ENCODE results near the gene VASN.

The VASN gene

GRCh38 chr16:4411684-4412083 lies 40.0 kb downstream of the VASN start:
- intact Hi-C loops (cut with DNase I) = no loop called here
- DNase-seq = peak; percentile 85 to 99 (median 90)

GRCh38 chr16:4412159-4412558 lies 40.5 kb downstream of the VASN start:
- no peak for DNase-seq
- intact Hi-C loops (cut with DNase I) = no loop called here

GRCh38 chr16:4412854-4413253 lies 41.2 kb downstream of the VASN start:
- intact Hi-C loops (cut with DNase I) = no loop called here
- DNase-seq = peak in 2 of 10 donors; percentile 21 to 55

- intact Hi-C loops (cut with DNase I) = no loop called here
- DNase-seq = no peak
These were observed 42.7 kb downstream of the VASN start for GRCh38 chr16:4414187-4414917.

- intact Hi-C loops (cut with DNase I) = no loop called here
- peak in 8 of 10 donors; percentile 35 to 92 (median 50) for DNase-seq
These were observed 44.0 kb downstream of the VASN start for GRCh38 chr16:4415538-4416199.

GRCh38 chr16:4416200-4417032 lies 44.8 kb downstream of the VASN start, which contains the start of gene CORO7:
Gene CORO7, minus strand, starts transcription at chr16:4416596. Its CDS starts 78 bp downstream, at chr16:4416518.
- intact Hi-C loops (cut with DNase I) = no loop called here
- peak; percentile 96 to 100 (median 98) for DNase-seq

- intact Hi-C loops (cut with DNase I) = no loop called here
- DNase-seq = peak in 2 of 10 donors; percentile 7 to 18
These were observed 47.8 kb downstream of the VASN start for GRCh38 chr16:4419402-4419959.

GRCh38 chr16:4420505-4421105 lies 49.0 kb downstream of the VASN start:
- DNase-seq = peak in 1 of 10 donors; percentile 22
- intact Hi-C loops (cut with DNase I) = no loop called here

GRCh38 chr16:4425378-4426020 lies 53.9 kb downstream of the VASN start, which contains the start of gene DNAJA3:
Gene DNAJA3, plus strand, starts transcription at chr16:4425868. Its CDS starts 14 bp downstream, at chr16:4425882.
- DNase-seq = peak; percentile 84 to 98 (median 90)
- intact Hi-C loops (cut with DNase I) = no loop called here

- intact Hi-C loops (cut with DNase I) = no loop called here
- peak in 1 of 10 donors; percentile 82 for DNase-seq
These were observed 54.5 kb downstream of the VASN start for GRCh38 chr16:4426021-4426684.

GRCh38 chr16:4426722-4427372 lies 55.2 kb downstream of the VASN start:
- intact Hi-C loops (cut with DNase I) = no loop called here
- DNase-seq = peak in 2 of 10 donors; percentile 19 to 21

GRCh38 chr16:4428500-4428899 lies 56.9 kb downstream of the VASN start:
- intact Hi-C loops (cut with DNase I) = no loop called here

GRCh38 chr16:4431023-4431422 lies 59.4 kb downstream of the VASN start:
- DNase-seq = peak in 1 of 10 donors; percentile 51
- intact Hi-C loops (cut with DNase I) = no loop called here

More at GRCh38 chr16:4428500-4428899, 56.9 kb downstream of the VASN start:
- DNase-seq = peak in 1 of 10 donors; percentile 29
